HL-60 (cell line): ENCODE results near the gene AGMO.

Experiments used
- TF ChIP-seq, protein P1 (sequence below): IDR thresholded peaks from 2 replicates; pipeline ENCODE4 v1.6.1; 2012; ENCODE audit warnings: low read depth; ENCODE audit not compliant: insufficient replicate concordance
- TF ChIP-seq, protein P2 (sequence below): IDR thresholded peaks from one replicate; pipeline ENCODE4 v1.5.1; 2011; ENCODE audit warnings: low read length, control low read depth, inconsistent platforms; ENCODE audit not compliant: insufficient read depth

DNA sequence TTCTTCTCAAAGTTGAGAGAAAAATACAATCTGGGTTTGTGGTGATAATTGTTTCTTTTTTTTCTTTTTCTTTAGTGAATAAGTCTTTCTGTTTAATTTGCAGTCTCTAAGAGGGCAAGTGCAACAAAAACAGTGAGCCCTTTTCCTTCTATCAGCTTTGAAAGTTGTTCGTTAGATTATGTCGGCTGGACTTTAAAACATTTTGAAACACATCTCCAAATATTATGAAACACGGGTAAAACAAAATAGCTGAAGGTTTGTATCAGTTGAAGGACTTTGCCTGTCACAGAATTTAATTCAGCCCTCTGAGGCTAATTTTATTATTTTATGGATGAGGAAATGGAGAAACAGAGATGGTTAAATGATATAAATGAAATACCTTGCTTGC, 85.3 kb downstream of the AGMO start:
- TF ChIP-seq, protein P1, sequence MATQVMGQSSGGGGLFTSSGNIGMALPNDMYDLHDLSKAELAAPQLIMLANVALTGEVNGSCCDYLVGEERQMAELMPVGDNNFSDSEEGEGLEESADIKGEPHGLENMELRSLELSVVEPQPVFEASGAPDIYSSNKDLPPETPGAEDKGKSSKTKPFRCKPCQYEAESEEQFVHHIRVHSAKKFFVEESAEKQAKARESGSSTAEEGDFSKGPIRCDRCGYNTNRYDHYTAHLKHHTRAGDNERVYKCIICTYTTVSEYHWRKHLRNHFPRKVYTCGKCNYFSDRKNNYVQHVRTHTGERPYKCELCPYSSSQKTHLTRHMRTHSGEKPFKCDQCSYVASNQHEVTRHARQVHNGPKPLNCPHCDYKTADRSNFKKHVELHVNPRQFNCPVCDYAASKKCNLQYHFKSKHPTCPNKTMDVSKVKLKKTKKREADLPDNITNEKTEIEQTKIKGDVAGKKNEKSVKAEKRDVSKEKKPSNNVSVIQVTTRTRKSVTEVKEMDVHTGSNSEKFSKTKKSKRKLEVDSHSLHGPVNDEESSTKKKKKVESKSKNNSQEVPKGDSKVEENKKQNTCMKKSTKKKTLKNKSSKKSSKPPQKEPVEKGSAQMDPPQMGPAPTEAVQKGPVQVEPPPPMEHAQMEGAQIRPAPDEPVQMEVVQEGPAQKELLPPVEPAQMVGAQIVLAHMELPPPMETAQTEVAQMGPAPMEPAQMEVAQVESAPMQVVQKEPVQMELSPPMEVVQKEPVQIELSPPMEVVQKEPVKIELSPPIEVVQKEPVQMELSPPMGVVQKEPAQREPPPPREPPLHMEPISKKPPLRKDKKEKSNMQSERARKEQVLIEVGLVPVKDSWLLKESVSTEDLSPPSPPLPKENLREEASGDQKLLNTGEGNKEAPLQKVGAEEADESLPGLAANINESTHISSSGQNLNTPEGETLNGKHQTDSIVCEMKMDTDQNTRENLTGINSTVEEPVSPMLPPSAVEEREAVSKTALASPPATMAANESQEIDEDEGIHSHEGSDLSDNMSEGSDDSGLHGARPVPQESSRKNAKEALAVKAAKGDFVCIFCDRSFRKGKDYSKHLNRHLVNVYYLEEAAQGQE, result no peak
- TF ChIP-seq, protein P2, sequence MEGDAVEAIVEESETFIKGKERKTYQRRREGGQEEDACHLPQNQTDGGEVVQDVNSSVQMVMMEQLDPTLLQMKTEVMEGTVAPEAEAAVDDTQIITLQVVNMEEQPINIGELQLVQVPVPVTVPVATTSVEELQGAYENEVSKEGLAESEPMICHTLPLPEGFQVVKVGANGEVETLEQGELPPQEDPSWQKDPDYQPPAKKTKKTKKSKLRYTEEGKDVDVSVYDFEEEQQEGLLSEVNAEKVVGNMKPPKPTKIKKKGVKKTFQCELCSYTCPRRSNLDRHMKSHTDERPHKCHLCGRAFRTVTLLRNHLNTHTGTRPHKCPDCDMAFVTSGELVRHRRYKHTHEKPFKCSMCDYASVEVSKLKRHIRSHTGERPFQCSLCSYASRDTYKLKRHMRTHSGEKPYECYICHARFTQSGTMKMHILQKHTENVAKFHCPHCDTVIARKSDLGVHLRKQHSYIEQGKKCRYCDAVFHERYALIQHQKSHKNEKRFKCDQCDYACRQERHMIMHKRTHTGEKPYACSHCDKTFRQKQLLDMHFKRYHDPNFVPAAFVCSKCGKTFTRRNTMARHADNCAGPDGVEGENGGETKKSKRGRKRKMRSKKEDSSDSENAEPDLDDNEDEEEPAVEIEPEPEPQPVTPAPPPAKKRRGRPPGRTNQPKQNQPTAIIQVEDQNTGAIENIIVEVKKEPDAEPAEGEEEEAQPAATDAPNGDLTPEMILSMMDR, result no peak
